ENCODE data around the gene MSI2. TPM values are rescaled to one million over a fixed set of nuclear protein-coding genes. Genes with fewer than 3 reads are reported as not detected.

MSI2 gene
- total and polyA plus RNA-seq, 2 donors (not counting 3 experiments of a cell fraction or from before 2014, with no cell fraction given) = 20.9 to 59.3 TPM

GRCh38 chr17:57485566-57485865, 229.2 kb downstream of the MSI2 start:
- intact Hi-C loops (cut with micrococcal nuclease) = no loop called here
- DNase-seq (ENCODE audit: low read depth, low spot score) = no peak
- no peak overlapping the region for H3K4me3 ChIP-seq (replicated peaks in 1 of 3; ENCODE audit: insufficient read depth in 1 of 3, low read depth in 1 of 3, low read length in 3 of 3)

GRCh38 chr17:57485916-57486881, 229.9 kb downstream of the MSI2 start:
- Histone ChIP-seq H3K4me2 (ENCODE audit: insufficient read depth, low read length) (no peak overlapping the region), H3K27ac (ENCODE audit: insufficient read depth, low read depth, low read length) (no peak overlapping the region), H3K36me3 (ENCODE audit: control insufficient read depth in 2 of 2, extremely low read depth in 1 of 2, insufficient read depth in 2 of 2, low read length in 2 of 2) (no peaks in the 10 kb centered on the region), H3K4me1 (ENCODE audit: control insufficient read depth, extremely low read depth, insufficient read depth, low read length) (peaks cover 2% of the 10 kb centered on the region), H3K27me3 (ENCODE audit: control insufficient read depth in 2 of 2, insufficient read depth in 2 of 2, low read length in 2 of 2) (no peaks in the 10 kb centered on the region), H4K20me1 (replicated peaks; ENCODE audit: control insufficient read depth, extremely low read depth, insufficient read depth, low read length) (no peaks in the 10 kb centered on the region), H3K9ac (replicated peaks; ENCODE audit: extremely low read depth, insufficient read depth, low read length) (no peak overlapping the region), H3K9me1 (replicated peaks; ENCODE audit: control insufficient read depth, extremely low read depth, insufficient read depth, low read length) (no peaks in the 10 kb centered on the region), H3K9me3 (replicated peaks; ENCODE audit: control insufficient read depth, insufficient read depth, low read length) (no peaks in the 10 kb centered on the region), H2AFZ (ENCODE audit: low read depth, low read length) (no peak overlapping the region), H3K4me3 (replicated peaks in 1 of 3; ENCODE audit: insufficient read depth in 1 of 3, low read depth in 1 of 3, low read length in 3 of 3) (no peak overlapping the region), H3K79me2 (ENCODE audit: control insufficient read depth, insufficient read depth, low read length) (no peaks in the 10 kb centered on the region)
- no TSS peak for BruUV-seq (replicated peaks)
- CTCF ChIA-PET = interaction anchor here (0.6 to 1.7 kb wide), 5 partner anchors 9 to 243 kb away, joined by 3 to 10 read pairs (median 4); no protein-coding TSS in a partner anchor
- TF ChIP-seq POLR2A (IDR thresholded peaks at IDR 0.05; ENCODE audit: low read depth, low read length) (no peak), MAX (IDR thresholded peaks at IDR 0.05; ENCODE audit: insufficient read depth, insufficient read length) (no peak), POLR2AphosphoS5 (IDR thresholded peaks at IDR 0.05; ENCODE audit: insufficient read depth, low read depth, low read length) (no peak), GATA2 (IDR thresholded peaks at IDR 0.05; ENCODE audit: insufficient read depth, insufficient read length, low read depth, low read length) (no peak), MYC (IDR thresholded peaks at IDR 0.05; ENCODE audit: low read depth, low read length) (no peak), CTCF (IDR thresholded peaks at IDR 0.05; ENCODE audit: extremely low read depth in 1 of 2, insufficient read depth in 1 of 2, low read depth in 1 of 2, low read length in 2 of 2) (no peak), JUN (IDR thresholded peaks at IDR 0.05; ENCODE audit: borderline replicate concordance, insufficient read depth, insufficient read length, low read depth) (no peak), FOS (IDR thresholded peaks at IDR 0.05; ENCODE audit: borderline replicate concordance, insufficient read depth, low read length) (no peak), EZH2 (IDR thresholded peaks at IDR 0.05; ENCODE audit: borderline replicate concordance, low read depth, low read length, severe bottlenecking) (no peak)
- dilution Hi-C loops (cut with MboI; ENCODE audit: extremely low pct_ligation_motif_present, low sequenced_read_pairs) (no loop called here), intact Hi-C loops (cut with micrococcal nuclease) (no loop called here)
- peak; percentile 10 for DNase-seq (ENCODE audit: low read depth, low spot score)
- no peak for FAIRE-seq
- POLR2A ChIA-PET = no interaction called here

More at GRCh38 chr17:57485566-57485865, 229.2 kb downstream of the MSI2 start:
- H4K20me1 ChIP-seq (replicated peaks; ENCODE audit: control insufficient read depth, extremely low read depth, insufficient read depth, low read length) = no peaks in the 10 kb centered on the region
- FAIRE-seq = no peak
- CTCF ChIA-PET = interaction anchor here (0.6 to 1.1 kb wide), 2 partner anchors 13 to 243 kb away, joined by 3 to 4 read pairs; no protein-coding TSS in a partner anchor
- no peaks in the 10 kb centered on the region for H3K36me3 ChIP-seq (ENCODE audit: control insufficient read depth in 2 of 2, extremely low read depth in 1 of 2, insufficient read depth in 2 of 2, low read length in 2 of 2)
- no peaks in the 10 kb centered on the region for H3K27me3 ChIP-seq (ENCODE audit: control insufficient read depth in 2 of 2, insufficient read depth in 2 of 2, low read length in 2 of 2)
- POLR2A ChIA-PET = no interaction called here
- no peak overlapping the region for H2AFZ ChIP-seq (ENCODE audit: low read depth, low read length)
- no peak overlapping the region for H3K9ac ChIP-seq (replicated peaks; ENCODE audit: extremely low read depth, insufficient read depth, low read length)
- H3K9me1 ChIP-seq (replicated peaks; ENCODE audit: control insufficient read depth, extremely low read depth, insufficient read depth, low read length) = no peaks in the 10 kb centered on the region
- H3K79me2 ChIP-seq (ENCODE audit: control insufficient read depth, insufficient read depth, low read length) = no peaks in the 10 kb centered on the region
- H3K27ac ChIP-seq (ENCODE audit: insufficient read depth, low read depth, low read length) = no peak overlapping the region
- TF ChIP-seq EZH2 (IDR thresholded peaks at IDR 0.05; ENCODE audit: borderline replicate concordance, low read depth, low read length, severe bottlenecking) (no peak), JUN (IDR thresholded peaks at IDR 0.05; ENCODE audit: borderline replicate concordance, insufficient read depth, insufficient read length, low read depth) (no peak), MYC (IDR thresholded peaks at IDR 0.05; ENCODE audit: low read depth, low read length) (no peak), POLR2AphosphoS5 (IDR thresholded peaks at IDR 0.05; ENCODE audit: insufficient read depth, low read depth, low read length) (no peak), POLR2A (IDR thresholded peaks at IDR 0.05; ENCODE audit: low read depth, low read length) (no peak), MAX (IDR thresholded peaks at IDR 0.05; ENCODE audit: insufficient read depth, insufficient read length) (no peak), FOS (IDR thresholded peaks at IDR 0.05; ENCODE audit: borderline replicate concordance, insufficient read depth, low read length) (no peak), GATA2 (IDR thresholded peaks at IDR 0.05; ENCODE audit: insufficient read depth, insufficient read length, low read depth, low read length) (no peak)
- H3K4me1 ChIP-seq (ENCODE audit: control insufficient read depth, extremely low read depth, insufficient read depth, low read length) = peaks cover 9% of the 10 kb centered on the region
- dilution Hi-C loops (cut with MboI; ENCODE audit: extremely low pct_ligation_motif_present, low sequenced_read_pairs) = no loop called here
- no peak overlapping the region for H3K4me2 ChIP-seq (ENCODE audit: insufficient read depth, low read length)
- no TSS peak for BruUV-seq (replicated peaks)
- H3K9me3 ChIP-seq (replicated peaks; ENCODE audit: control insufficient read depth, insufficient read depth, low read length) = no peaks in the 10 kb centered on the region

Measured in endothelial cell of umbilical vein (primary cell).